Measurements from ENCODE around the gene MAP4.
"Not testable (repeated sequence)": the region's sequence is repeated elsewhere in the genome, so short reads cannot be mapped to it uniquely, and the experiment has no call there.

Gene MAP4

DNA sequence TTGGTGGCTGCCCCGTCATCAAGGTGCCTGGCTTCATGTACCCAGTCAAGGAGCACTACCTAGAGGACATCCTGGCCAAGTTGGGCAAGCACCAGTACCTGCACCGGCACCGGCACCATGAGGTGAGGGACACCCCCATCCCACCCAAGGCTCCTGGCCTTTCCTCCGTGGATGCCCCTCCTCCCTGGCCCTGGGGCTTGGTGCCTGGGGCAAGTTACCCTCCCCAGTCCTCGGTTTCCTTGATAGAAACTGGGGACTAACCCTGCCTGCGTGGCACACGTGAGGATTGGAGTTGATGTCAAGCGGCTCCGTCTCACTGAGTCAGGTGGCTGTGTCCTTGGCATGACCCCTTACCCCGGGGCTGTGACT is 169.4 kb downstream of the MAP4 start:
- TF ChIP-seq YY1 (IDR thresholded peaks at IDR 0.05; ENCODE audit: insufficient read depth, insufficient read length): no peak
- TF ChIP-seq SUZ12 (IDR thresholded peaks at IDR 0.05; ENCODE audit: extremely low read depth, insufficient read depth, insufficient read length): no peak
- TF ChIP-seq ZNF274 (IDR thresholded peaks at IDR 0.05; ENCODE audit: low read depth, low read length): no peak
- Histone ChIP-seq H3K4me3 (ENCODE audit: insufficient read length, low read depth) (no peak overlapping the region), H3K36me3 (ENCODE audit: insufficient read depth, insufficient read length, low read length) (peaks cover 94% of the 10 kb centered on the region), H3K9ac (ENCODE audit: insufficient read length, low read depth) (no peak overlapping the region), H3K27me3 (ENCODE audit: insufficient read depth, insufficient read length) (peaks cover 4% of the 10 kb centered on the region), H3K9me3 (ENCODE audit: insufficient read depth, low read length) (no peaks in the 10 kb centered on the region), H3K4me1 (ENCODE audit: insufficient read depth, insufficient read length) (peaks cover 18% of the 10 kb centered on the region)
- no peak for DNase-seq (ENCODE audit: low read depth, low spot score)

- Histone ChIP-seq H3K4me3 (ENCODE audit: insufficient read length, low read depth) (no peak overlapping the region), H3K4me1 (ENCODE audit: insufficient read depth, insufficient read length) (peaks cover 22% of the 10 kb centered on the region), H3K9me3 (ENCODE audit: insufficient read depth, low read length) (no peaks in the 10 kb centered on the region), H3K27me3 (ENCODE audit: insufficient read depth, insufficient read length) (peaks cover 4% of the 10 kb centered on the region), H3K36me3 (ENCODE audit: insufficient read depth, insufficient read length, low read length) (peaks cover 94% of the 10 kb centered on the region), H3K9ac (ENCODE audit: insufficient read length, low read depth) (no peak overlapping the region)
- TF ChIP-seq YY1 (IDR thresholded peaks at IDR 0.05; ENCODE audit: insufficient read depth, insufficient read length) (no peak), ZNF274 (IDR thresholded peaks at IDR 0.05; ENCODE audit: low read depth, low read length) (no peak)
- DNase-seq (ENCODE audit: low read depth, low spot score): no peak
Observed at GRCh38 chr3:47846186-47846879, 169.9 kb downstream of the MAP4 start.

- no peaks in the 10 kb centered on the region for H3K9me3 ChIP-seq (ENCODE audit: insufficient read depth, low read length)
- TF ChIP-seq YY1 (IDR thresholded peaks at IDR 0.05; ENCODE audit: insufficient read depth, insufficient read length): no peak
- no peak for TF ChIP-seq SUZ12 (IDR thresholded peaks at IDR 0.05; ENCODE audit: extremely low read depth, insufficient read depth, insufficient read length)
- TF ChIP-seq ZNF274 (IDR thresholded peaks at IDR 0.05; ENCODE audit: low read depth, low read length): no peak
- peaks cover 88% of the 10 kb centered on the region for H3K36me3 ChIP-seq (ENCODE audit: insufficient read depth, insufficient read length, low read length)
- H3K4me1 ChIP-seq (ENCODE audit: insufficient read depth, insufficient read length): peaks cover 33% of the 10 kb centered on the region
- H3K4me3 ChIP-seq (ENCODE audit: insufficient read length, low read depth): no peak overlapping the region
- H3K9ac ChIP-seq (ENCODE audit: insufficient read length, low read depth): peak overlapping the region; percentile 39
- H3K27me3 ChIP-seq (ENCODE audit: insufficient read depth, insufficient read length): peaks cover 4% of the 10 kb centered on the region
- peak; percentile 62 for DNase-seq (ENCODE audit: low read depth, low spot score)
Observed at GRCh38 chr3:47841786-47842349, 174.3 kb downstream of the MAP4 start.

DNA sequence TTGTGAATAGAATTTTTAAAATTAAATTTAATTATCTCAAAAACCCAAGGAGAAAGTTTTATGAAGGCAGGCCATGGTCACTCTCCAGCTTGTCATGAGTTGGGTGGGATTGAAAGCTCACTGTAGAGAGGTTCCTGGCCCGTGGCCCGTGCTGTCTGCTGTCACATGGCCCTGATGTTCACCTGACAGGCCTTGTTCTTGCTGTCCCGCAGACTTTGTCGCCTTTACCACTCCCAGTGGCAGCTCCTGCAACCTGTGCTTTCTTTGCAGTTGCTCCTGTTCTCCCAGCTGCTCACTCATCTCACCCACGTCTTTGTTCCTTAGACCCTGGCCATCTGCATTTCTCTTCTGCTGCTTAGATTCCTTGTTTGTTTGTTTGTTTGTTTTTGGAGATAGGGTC is 177.7 kb downstream of the MAP4 start:
- no peaks in the 10 kb centered on the region for H3K9me3 ChIP-seq (ENCODE audit: insufficient read depth, low read length)
- no peak overlapping the region for H3K4me3 ChIP-seq (ENCODE audit: insufficient read length, low read depth)
- no peak for DNase-seq (ENCODE audit: low read depth, low spot score)
- H3K27me3 ChIP-seq (ENCODE audit: insufficient read depth, insufficient read length): peaks cover 3% of the 10 kb centered on the region
- H3K9ac ChIP-seq (ENCODE audit: insufficient read length, low read depth): no peak overlapping the region
- TF ChIP-seq YY1 (IDR thresholded peaks at IDR 0.05; ENCODE audit: insufficient read depth, insufficient read length) (no peak), ZNF274 (IDR thresholded peaks at IDR 0.05; ENCODE audit: low read depth, low read length) (no peak), SUZ12 (IDR thresholded peaks at IDR 0.05; ENCODE audit: extremely low read depth, insufficient read depth, insufficient read length) (no peak)
- peaks cover 80% of the 10 kb centered on the region for H3K36me3 ChIP-seq (ENCODE audit: insufficient read depth, insufficient read length, low read length)
- H3K4me1 ChIP-seq (ENCODE audit: insufficient read depth, insufficient read length): peaks cover 32% of the 10 kb centered on the region

DNA sequence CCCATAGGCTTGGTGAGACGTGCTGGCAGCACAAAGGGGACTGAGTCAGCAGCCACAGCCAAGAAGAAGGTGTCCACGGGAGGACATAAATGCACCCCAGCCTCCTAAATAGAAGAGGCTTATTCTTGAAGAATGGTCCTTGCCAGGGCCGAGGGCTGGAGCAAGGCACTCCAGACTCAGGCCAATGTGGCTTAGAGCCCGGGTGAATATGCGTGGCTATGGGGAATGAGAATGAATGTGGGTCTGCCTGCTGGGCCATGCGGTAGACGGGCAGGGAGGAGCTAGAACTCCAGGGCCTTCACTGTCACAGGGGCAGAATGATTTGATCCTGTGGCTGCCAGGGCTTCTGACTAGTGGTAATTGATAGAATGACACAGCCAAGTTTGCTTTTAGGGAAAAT is 179.2 kb downstream of the MAP4 start:
- no peak overlapping the region for H3K4me3 ChIP-seq (ENCODE audit: insufficient read length, low read depth)
- TF ChIP-seq ZNF274 (IDR thresholded peaks at IDR 0.05; ENCODE audit: low read depth, low read length) (no peak), SUZ12 (IDR thresholded peaks at IDR 0.05; ENCODE audit: extremely low read depth, insufficient read depth, insufficient read length) (no peak), YY1 (IDR thresholded peaks at IDR 0.05; ENCODE audit: insufficient read depth, insufficient read length) (no peak)
- peaks cover 82% of the 10 kb centered on the region for H3K36me3 ChIP-seq (ENCODE audit: insufficient read depth, insufficient read length, low read length)
- DNase-seq (ENCODE audit: low read depth, low spot score): no peak
- H3K9ac ChIP-seq (ENCODE audit: insufficient read length, low read depth): no peak overlapping the region
- H3K4me1 ChIP-seq (ENCODE audit: insufficient read depth, insufficient read length): peaks cover 23% of the 10 kb centered on the region
- no peaks in the 10 kb centered on the region for H3K9me3 ChIP-seq (ENCODE audit: insufficient read depth, low read length)
- no peaks in the 10 kb centered on the region for H3K27me3 ChIP-seq (ENCODE audit: insufficient read depth, insufficient read length)

- not testable (repeated sequence) for DNase-seq (ENCODE audit: low read depth, low spot score); H3K4me1 ChIP-seq (ENCODE audit: insufficient read depth, insufficient read length); H3K27me3 ChIP-seq (ENCODE audit: insufficient read depth, insufficient read length); H3K9ac ChIP-seq (ENCODE audit: insufficient read length, low read depth); H3K4me3 ChIP-seq (ENCODE audit: insufficient read length, low read depth); H3K9me3 ChIP-seq (ENCODE audit: insufficient read depth, low read length)
- peaks cover 80% of the 10 kb centered on the region for H3K36me3 ChIP-seq (ENCODE audit: insufficient read depth, insufficient read length, low read length)
Observed at GRCh38 chr3:47829482-47829881, 186.7 kb downstream of the MAP4 start.

- H3K9me3 ChIP-seq (ENCODE audit: insufficient read depth, low read length): no peaks in the 10 kb centered on the region
- no peak for DNase-seq (ENCODE audit: low read depth, low spot score)
- no peak for TF ChIP-seq SUZ12 (IDR thresholded peaks at IDR 0.05; ENCODE audit: extremely low read depth, insufficient read depth, insufficient read length)
- no peak for TF ChIP-seq YY1 (IDR thresholded peaks at IDR 0.05; ENCODE audit: insufficient read depth, insufficient read length)
- no peak for TF ChIP-seq ZNF274 (IDR thresholded peaks at IDR 0.05; ENCODE audit: low read depth, low read length)
- no peaks in the 10 kb centered on the region for H3K4me1 ChIP-seq (ENCODE audit: insufficient read depth, insufficient read length)
- H3K27me3 ChIP-seq (ENCODE audit: insufficient read depth, insufficient read length): no peaks in the 10 kb centered on the region
- peak overlapping the region; percentile 99 for H3K9ac ChIP-seq (ENCODE audit: insufficient read length, low read depth)
- H3K4me3 ChIP-seq (ENCODE audit: insufficient read length, low read depth): peak overlapping the region; percentile 99
- peaks cover 53% of the 10 kb centered on the region for H3K36me3 ChIP-seq (ENCODE audit: insufficient read depth, insufficient read length, low read length)
Observed at GRCh38 chr3:47825590-47825989, 190.6 kb downstream of the MAP4 start.

All from NT2/D1 (cell line).